Measurements from ENCODE around the gene PRX.
A peak's percentile ranks its signal among the peaks of the same experiment; 100 is the strongest.

The PRX gene

DNA sequence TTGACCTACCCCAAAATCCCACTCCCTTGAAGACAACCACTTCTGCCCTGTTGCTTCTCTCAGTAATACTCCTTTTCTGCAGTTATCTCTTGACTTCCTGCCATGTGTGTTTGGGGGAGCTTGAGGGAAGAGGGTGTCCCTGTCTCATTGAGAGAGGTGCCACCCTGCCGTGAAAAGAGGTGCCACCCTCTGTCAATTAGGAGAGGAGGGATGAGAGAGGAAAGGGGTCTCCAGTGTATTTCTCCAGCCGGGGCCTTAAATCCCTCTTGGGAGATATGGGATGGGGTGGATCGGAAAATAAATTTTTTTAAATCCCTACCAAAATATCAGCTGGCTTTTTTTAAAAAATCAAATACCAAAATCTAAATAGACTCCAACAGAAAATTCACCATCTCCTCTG, 48.2 kb downstream of the PRX start:
- DNase-seq (ENCODE audit: low spot score): no peak

DNA sequence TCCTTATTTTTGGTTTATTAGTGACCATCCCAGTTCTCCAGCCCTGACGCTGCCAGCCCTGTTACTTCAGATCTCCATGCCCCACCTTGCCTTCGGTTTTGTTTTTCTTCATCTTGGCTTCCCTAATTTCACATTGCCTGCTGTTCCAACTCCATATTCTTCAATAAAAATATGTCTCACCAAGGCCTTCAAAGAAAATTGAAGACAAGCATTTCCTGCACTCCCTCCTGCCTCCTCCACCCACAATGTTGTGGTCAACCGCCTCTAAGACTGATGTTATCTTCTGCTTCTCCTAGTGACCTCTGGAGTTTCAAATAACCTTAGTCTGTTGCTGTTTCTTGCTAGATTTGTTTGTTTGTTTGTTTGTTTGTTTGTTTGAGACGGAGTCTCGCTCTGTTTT, 50.1 kb downstream of the PRX start:
- no peak for DNase-seq (ENCODE audit: low spot score)

DNA sequence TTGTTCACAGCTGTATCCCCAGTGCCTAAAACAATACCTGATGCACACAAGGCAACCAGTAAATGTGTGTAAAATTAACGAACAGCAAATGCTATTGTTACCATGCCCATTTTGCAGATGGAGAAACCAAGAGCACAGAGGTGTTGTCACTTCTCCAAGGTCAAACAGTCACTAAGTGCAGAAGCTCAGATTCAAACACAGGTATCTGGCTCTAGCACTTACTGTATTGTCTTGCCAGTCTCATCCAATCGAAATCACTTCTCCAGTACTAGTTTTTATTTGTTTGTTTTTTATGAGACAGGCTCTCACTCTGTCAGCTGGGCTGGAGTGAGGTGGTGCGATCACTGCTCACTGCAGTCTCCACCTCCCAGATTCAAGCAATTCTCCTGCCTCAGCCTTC, 51.0 kb downstream of the PRX start:
- DNase-seq (ENCODE audit: low spot score): no peak

DNA sequence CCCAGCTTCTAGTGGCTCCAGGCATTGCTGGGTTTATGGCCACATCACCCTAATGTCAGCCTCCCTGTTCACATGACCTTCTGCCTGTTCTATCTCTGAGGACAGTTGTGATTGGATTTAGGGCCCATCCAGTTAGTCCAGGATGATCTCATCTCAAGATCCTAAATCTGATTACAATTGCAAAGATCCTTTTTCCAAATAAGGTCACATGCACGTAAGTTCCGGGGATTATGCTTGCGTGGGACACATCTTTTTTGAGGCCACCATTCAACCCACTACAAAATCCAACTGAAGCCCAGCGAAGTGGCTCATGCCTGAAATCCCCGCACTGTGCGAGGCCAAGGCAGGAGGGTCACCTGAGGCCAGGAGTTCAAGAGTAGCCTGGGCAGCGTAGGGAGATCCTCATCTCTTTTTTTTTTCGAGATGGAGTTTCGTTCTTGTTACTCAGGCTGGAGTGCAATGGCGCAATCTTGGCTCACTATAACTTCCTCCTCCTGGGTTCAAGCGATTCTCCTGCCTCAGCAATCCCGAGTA, 52.4 kb downstream of the PRX start:
- no peak for DNase-seq (ENCODE audit: low spot score)

DNA sequence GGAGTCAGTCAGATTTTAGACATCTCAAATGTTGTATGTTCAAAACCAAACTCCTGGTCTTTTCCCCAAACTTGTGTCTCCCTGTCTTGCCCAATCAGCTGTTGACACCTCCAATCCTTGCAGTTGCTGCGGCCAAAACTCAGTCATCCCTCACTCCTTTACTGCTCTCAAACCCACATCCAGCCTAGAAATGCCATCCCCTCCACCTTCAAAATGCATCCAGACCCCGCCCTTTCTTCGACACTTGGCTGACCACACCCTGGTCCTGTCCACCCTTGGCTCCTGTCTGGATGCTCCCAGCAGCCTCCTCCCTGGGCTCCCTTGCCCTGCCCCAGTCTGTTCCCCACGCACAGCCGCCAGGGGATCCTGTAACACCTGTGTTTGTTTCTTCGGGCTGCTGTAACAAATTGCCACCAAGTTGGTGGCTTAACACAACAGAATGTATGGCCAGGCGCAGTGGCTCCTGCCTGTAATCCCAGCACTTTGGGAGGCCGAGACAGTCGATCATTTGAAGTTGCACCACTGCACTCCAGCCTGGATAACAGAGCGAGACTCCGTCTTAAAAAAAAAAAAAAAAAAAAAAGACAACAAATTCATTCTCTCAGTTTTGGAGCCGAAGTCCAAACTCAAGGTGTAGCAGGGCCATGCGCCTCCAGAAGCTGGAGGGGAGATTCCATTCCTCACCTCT, 53.0 kb downstream of the PRX start:
- DNase-seq (ENCODE audit: low spot score): no peak

DNA sequence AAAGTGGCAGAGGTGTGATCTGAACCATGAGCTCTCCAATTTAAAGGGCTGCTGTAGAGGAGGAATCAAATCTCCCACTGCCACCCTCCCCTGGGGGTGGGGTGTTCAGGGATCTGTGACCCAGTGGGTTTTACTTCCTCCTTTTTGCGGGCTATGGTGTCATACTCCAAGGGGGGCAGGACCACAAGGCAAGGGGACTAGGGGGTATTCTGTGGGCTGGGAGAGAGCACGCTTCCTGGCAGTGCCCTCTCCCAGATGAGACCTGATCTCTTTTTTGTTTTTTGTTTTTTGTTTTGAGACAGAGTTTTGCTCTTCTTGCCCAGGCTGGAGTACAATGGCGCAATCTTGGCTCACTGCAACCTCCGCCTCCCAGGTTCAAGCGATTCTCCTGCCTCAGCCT, 54.4 kb downstream of the PRX start:
- no peak for DNase-seq (ENCODE audit: low spot score)

DNA sequence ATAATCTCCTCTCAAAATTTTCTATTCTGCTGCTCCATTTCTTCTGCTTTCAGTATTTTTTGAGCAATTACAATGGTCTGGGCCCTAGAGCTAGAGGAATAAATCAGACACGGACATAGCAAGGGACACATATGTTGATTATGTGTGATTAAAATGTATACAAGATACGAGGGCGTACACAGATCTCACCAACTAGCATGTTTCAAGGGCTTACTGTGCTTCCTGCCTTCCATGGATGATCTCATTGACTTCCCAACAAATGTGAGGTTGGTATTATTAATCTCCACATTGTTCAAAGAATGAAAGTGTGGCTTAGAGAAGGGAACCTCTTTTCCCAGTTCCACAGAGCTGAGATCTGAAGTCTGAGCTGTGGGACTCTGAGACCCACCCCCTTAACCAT, 55.5 kb downstream of the PRX start:
- no peak for DNase-seq (ENCODE audit: low spot score)

DNA sequence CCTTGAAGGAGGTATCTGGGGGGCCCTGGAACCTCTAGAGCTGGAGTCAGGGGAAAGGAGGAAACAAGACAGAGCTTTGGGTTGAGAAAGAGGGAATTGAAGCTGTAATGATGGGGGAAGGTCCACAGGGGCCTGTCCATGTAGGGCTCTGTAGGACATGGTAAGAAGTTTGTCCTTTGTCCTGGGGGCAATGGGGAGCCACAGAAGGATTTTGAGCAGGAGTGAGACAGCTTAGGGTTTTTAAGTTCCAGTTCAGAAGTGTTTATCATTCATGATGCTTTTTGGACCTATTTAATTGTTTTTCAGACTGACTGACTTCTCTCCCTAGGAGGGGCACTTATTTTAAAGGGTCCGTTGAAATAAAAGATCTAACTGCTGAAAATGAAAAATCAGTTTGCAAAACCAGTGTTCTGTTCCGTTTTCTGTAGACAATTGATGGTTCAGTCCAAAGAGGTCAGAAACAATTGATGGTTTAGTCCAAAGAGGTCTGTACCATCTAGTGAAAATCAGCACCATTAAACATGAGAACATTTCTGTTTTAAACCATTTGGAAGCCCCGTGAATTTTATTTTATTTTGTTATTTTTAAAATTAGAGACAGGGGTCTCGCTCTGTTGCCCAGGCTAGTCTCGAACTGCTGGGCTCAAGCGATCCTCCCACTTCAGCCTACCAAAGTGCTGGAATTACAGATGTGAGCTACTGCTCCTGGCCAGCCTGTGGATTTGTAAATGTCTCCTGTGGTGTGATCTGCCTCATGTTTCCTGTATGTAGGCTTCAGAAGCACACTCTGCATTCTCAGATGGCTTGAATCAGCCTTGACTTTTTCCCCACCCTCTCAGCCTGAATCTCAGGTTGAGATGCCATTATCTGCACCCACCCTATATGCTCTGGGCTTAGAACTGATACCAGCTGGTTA, 56.2 kb downstream of the PRX start:
- no peak for DNase-seq (ENCODE audit: low spot score)

DNA sequence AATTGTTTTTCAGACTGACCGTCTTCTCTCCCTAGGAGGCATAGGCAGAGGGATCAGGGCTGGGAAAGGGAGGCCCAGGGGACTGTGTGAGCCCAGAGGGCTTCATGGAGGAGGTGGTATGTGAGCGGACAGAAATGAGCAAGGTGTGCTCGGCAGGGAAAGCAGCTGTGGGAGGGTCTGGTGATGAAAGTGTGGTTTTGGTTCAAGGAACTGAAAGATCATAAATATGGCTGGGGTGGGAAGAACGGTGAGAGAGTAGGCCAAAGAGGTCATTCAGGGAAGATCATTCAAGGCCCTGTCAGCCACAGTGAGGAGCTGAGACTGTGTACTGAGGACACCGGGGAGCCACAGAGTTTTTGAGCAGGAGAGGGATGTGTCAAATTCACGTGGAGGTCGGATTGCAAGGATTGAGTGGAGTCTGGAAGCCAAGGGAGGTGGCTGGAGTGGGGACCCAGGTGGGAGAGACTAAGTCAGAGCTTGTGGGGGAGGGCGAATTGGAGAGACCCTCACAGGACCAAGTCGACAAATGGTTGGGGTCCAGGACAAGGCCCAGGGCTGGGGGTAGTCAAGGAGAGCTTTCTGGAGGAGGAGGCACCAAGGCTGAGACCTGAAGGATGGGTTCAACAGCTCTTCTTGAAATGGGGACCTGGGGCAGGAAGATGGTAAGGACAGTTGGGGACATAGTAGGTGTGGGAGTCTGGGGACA, 57.0 kb downstream of the PRX start:
- DNase-seq (ENCODE audit: low spot score): no peak

DNA sequence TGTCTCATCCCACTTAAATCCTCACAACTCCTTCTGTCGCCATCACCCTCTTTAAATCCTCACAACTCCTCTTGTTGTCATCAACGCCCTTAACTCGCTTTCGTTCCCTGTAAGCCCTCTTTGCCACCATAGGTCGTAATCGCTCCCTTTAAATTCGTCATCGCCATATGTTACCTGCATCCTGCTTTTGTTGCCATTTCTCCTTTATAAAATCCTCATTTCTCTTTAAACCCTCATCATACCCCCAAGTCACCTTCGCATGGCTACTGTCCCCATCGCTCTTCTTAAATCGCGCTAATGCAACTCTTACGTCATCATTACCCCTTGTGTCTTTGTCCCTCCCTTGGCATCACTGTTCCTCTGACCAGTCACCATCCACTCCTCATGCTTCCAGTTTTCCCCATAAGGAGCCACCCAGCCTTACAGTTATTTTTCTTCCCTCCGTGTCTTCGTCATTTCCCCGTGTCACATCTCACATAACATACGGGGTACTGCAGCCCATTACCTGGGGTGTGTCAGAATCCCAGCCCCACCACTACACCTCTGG, 64.1 kb downstream of the PRX start:
- peak; percentile 82 for DNase-seq (ENCODE audit: low spot score)

DNA sequence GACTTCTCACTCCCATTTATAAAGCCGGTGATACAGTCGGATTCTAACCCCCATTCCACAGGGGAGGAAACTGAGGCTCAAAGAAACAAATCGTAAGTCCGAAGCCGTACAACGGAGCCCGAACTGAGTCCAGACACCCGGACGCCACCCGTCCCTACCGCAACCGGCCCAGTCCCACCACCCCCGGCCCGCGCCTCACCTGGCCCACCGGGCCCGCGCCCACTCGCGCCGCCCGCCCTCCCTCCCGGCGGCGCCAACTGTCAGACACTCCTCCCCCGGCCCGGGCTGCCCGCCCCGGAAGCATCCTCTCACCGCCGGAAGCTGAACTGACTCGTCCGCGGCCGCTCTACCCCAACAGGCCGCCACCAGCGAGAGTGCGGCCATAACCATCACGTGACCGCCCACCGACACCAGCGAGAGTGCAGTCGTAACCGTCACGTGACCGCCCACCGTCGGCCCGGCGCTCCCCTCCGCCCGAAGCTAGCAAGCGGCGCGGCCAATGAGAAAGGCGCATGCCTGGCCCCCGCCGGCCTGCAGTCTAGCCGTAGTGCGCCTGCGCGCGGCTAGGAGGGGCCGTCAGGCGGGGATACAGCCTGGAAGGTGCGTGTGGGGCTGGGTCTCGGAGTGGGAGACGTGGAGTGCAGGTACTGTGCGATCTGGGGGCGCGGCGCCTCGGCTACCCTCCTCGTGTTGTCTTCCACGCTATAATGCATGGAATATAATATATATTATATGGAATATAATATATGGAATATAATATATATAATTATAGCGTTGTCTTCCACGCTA, 64.9 kb downstream of the PRX start, which contains the start of the genes C19orf47 and PLD3:
TSS of gene C19orf47 (minus strand) at position 273 of the 789 bp plus-strand sequence. CDS start 6,540 bp downstream, outside the sequence.
TSS of gene PLD3 (plus strand) at position 571 of the 789 bp plus-strand sequence. CDS start 17,789 bp downstream, outside the sequence.
- DNase-seq (ENCODE audit: low spot score): peak; percentile 99

DNA sequence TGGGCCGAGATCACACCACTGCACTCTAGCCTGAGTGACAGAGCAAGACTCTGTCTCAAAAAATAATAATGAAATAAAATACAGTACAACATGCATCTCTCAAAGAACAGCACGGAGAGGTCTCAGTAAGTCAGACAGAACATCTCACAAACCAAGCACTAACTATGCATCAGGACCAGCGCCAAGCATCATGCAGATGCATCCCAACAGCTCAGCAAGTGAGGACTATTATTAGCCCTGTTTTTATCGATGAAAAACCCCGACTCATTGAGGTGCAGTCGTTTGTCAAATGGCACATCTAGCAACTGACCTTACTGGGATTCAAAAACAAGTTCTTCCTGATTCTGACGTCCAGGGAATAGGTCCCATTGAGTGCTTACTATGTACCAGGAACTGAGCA, 68.8 kb downstream of the PRX start:
- no peak for DNase-seq (ENCODE audit: low spot score)

All from RKO (cell line).